Fibroblast of the conjunctiva (primary cell): ENCODE results near the gene AMIGO3.
"Not testable (repeated sequence)": the region's sequence is repeated elsewhere in the genome, so short reads cannot be mapped to it uniquely, and the experiment has no call there.

ENCODE experiments used
- DNase-seq: peaks from one replicate; pipeline ENCODE4 v3.0.0-alpha.2; 2010; ENCODE audit warnings: low read depth

Gene AMIGO3, protein sequence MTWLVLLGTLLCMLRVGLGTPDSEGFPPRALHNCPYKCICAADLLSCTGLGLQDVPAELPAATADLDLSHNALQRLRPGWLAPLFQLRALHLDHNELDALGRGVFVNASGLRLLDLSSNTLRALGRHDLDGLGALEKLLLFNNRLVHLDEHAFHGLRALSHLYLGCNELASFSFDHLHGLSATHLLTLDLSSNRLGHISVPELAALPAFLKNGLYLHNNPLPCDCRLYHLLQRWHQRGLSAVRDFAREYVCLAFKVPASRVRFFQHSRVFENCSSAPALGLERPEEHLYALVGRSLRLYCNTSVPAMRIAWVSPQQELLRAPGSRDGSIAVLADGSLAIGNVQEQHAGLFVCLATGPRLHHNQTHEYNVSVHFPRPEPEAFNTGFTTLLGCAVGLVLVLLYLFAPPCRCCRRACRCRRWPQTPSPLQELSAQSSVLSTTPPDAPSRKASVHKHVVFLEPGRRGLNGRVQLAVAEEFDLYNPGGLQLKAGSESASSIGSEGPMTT

DNA sequence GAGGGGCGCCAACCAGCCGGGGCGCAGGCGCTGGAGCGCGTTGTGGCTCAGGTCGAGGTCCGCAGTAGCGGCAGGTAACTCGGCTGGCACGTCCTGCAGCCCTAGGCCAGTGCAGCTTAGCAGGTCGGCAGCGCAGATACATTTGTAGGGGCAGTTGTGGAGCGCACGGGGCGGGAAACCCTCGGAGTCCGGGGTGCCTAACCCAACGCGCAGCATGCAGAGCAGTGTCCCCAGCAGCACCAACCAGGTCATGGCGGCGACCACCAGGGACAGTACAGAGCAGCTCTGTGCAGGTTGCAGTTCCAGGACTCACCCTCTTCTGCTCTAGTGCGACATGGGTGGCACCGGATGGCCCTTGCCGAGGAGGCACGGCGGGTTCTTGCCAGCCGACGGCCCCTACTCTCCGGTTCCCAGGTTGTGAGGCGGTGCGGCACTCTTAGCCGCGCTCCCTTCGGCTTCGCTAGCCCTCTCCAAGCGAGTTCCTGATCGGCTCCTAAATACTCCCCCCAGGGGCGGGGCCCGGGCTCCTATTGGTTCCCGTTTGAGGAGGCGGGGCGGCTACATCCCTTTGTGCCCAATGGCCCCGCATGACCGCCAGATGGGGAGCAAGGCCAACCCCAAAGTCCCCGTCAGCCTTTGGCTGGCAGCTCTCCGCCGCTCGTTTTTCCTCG lies at the start of gene AMIGO3:
Gene AMIGO3 (minus strand): TSS at position 471 of the 671 bp plus-strand sequence. CDS start 219 bp downstream, at position 252.
- DNase-seq: peak; percentile 80

DNA sequence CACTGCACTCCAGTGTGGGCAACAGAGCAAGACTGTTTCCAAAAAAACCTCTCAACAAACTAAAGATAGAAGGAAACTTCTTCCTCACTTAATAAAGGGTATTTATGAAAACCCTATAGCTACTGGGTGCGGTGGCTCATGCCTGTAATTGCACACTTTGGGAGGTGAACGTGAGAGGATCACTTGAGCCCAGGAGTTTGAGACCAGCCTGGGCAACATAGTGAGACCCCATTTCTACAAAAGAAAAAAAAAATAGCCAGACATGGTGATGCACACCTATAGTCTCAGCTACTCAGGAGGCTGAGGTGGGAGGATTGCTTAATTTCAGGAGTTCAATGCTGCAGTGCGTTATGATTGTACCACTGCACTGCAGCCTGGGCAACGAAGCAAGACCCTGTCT lies 44.5 kb upstream of the AMIGO3 start:
- DNase-seq: no peak

DNA sequence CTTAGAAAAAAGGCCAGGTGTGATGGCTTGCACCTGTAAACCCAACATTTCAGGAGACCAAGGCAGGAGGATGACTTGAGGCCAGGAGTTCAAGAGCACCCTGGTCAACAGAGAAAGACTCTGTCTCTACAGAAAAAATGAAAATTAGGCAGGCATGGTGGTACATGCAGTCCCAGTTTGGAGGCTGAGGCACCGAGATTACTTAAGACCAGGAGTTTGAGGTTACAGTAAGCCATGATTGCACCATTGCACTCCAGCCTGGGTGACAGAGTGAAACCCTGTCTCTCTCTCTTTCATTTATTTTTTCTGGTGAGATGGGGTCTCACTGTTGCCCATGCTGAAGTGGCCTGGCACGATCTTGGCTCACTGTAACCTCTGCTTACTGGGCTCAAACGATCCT lies 42.2 kb upstream of the AMIGO3 start:
- no peak for DNase-seq

DNA sequence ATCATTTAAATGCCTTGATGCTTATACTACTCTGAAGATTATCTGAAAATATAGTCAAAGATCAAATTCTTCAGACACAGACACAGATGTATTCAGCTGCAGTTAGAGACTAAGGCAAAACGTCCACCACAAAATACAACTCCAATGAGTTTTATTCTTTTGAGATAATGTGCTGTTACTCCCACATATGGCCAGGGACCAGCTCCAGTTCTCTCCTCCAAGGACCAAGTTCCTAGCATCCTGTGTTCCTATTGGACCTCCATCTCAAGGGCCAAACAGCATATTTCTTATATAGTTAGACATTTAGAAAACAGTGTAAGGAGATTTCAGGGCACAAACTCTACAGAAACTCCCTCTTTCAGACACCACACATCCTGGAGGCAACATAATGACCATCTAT lies 39.7 kb upstream of the AMIGO3 start:
- no peak for DNase-seq

DNA sequence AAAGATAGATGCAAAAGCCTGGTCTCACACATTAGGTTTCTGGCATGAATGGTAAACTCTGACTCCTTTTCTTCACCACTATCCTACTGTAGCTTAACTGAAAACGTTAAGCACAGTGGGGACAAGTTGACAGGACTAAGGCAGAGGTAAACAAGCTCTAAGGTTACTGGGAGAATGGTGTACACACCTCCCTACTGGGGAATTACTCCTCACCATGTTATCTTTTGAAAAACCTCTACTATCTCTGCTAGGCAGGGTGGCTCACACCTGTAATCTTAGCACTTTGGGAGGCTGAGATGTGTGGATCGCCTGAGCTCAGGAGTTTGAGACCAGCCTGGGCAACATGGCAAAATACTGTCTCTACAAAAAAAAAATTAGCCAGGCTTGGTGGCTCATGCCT lies 37.7 kb upstream of the AMIGO3 start:
- no peak for DNase-seq

DNA sequence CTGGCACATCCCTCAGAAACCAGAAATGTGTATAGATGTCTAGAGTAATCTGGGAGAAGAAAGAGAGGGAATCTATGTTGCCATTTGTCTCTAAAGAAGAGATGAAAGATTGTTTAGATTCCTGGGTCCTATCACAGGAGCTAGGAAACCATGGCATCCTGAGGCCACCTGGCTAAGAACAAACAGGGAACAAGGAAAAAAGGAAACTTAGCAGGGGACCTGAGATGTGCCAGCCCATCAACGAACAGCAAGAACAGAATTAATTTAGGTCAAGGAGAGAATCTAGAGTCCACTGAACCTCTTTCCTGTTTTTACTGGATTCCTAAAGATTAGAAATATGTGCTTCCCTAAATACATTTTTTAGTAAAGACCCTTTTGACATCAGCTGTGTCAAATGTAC lies 36.6 kb upstream of the AMIGO3 start:
- DNase-seq: no peak

DNA sequence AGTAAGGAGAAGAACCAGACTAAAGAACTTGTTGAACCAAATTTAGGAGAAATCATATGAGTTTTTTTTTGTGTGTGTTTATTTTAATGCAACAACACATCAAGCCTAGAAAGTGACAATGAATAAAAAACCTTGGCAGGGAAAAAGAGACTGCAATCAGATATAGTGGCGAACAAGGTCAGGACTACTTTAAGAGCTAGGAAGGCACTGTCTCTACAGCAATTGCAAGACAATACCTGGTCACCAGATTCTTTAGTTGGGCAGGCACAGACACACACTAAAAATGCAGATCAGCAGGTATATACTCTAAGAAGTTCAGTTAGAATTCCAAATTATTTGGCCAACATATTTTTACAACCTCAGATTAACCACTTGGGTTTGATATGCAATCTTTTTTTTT lies 35.1 kb upstream of the AMIGO3 start:
- no peak for DNase-seq

DNA sequence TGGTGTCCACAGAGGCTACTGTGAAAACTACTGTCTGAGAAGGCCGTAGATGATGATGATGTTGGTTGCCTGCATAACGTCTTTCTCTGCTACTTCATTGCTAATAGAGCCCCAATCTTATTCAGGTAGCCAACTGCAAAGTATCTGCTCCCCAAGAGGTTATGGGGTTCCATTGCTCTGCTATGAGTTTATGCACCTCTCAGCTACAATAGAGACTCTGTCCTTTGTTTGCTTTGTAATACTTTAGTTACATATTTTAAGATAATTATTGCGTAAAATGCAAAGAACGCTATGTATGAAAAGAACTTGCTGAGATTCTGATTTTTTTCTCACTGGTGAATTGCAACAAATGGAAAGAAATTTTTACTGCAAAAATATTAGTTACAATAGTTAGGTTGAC lies 32.0 kb upstream of the AMIGO3 start:
- no peak for DNase-seq

DNA sequence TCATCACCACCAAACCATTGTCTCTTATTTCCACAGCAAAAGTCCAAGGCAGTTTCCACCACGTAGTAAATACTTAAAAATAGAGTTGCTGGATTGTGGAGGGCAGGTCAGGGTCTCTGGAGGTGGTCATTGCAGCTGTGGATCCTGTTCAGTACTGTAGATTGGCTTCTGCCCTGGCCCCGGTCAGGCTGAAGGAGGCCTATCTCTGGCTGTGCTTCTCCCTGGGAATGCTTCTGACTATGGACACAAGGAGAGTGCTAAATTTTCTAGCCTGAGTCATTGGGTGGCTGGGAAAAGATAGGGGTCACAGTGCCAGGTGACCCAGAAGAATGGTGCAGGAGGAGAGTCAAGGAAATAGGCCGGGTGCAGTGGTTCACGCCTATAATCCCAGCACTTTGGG lies 30.6 kb upstream of the AMIGO3 start:
- DNase-seq: no peak

DNA sequence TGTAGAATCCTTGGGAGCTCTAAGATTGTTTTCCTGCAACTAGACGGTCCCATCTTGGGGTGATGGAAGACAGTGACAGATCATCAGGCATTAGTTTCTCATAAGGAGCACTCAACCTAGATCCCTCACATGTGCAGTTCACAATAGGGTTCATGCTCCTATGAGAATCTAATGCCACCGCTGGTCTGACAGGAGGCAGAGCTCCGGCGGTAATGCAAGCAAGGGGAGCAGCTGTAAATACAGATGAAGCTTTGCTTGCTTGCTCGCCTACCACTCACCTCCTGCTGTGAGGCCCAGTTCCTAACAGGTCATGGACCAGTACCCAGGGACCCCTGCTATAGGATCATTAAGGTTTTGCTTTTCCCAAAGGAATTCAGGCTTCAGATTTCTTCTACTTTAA lies 29.4 kb upstream of the AMIGO3 start:
- not testable (repeated sequence) for DNase-seq

DNA sequence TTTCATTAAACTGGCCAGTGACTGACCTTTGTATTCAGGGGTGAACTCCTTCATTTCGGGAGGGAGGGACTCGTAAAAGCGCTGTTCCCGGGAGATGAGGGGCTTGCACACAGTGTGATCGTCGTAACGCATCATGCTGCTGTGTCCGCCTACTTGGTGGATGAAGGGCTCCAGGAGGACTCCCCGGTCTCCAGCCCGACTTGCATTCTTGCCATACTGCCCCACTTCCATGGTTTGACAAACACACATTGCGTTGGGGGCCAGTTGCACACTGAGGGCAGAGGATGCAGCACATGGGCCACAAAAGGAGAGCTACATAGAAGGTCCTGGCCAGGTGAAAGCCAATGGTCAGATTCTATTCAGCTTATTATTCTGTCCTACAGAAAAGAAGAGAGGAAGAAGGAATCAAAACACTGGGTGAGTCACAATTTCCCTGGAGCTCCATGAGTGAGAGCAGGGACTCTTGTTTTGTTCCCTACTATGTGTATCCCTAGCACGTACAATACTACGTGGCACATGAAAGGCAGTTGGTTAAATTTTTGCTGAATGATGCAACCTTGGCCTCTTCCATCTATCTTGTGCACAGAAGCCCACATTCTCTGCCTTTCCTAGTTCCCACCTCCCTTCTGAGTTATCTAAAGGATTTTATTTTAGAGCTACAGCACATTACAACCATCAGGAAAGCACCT lies 28.5 kb upstream of the AMIGO3 start:
- DNase-seq: no peak

DNA sequence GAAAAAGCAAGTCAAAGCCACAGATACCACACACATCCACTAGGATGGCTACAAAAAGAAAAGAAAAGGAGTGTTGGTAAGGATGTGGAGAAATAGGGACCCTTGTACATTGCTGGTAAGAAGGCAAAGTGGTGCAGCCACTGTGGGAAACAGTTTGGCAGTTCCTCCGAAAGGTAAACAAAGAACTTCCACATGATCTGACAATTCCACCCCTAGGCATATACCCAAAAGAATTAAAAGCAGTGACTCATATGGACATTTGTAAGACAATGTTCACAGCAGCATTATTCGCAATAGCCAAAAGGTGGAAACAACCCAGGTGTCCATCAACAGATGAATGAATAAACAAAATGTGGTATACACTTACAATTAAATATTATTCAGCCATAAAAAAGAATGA lies 26.5 kb upstream of the AMIGO3 start:
- DNase-seq: no peak

DNA sequence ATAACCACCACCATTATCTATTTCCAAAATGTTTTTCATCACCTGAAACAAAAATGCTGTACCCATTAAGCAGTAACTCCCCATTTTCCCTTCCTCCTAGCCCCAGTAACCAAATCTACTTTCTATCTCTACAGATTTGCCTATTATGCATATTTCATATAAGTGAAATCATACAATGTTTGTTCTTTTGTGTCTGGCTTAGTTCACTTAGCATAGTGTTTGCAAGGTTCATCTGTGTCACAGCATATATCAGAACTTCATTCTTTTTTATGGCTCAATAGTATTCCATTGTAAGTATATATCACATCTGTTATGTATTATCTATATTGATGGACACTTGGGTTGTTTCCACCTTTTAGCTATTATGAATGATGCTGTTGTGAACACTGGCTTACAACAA lies 20.9 kb upstream of the AMIGO3 start:
- no peak for DNase-seq

DNA sequence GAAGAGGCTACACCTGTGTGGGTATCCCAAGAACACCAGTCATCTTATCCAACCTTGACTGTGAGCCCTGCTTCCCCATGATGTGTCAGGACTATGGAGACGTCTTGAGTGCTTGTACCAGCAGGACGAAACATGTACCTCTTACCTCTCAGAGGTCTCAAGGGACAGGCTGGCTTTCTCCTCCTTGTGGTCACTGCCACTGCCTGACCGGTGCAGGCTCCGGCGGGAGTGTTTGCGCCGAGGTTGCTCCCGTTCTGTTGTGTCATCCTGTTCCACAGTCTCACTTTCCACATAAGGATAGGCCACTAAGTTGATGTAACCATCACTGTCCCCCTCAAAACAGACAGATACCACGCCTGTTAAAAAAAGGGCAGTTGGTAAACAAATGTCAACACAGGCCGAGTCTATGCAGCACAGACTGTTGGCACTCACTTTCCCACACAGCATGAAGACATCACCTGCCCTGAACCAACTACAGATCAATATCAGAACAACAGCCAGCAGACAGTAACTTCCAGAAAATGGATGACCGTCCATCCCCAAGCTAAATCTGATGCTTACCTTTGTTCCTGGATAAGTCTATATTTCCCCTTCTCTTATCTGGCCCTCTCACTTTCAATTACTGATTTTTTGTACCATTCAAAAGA lies 18.7 kb upstream of the AMIGO3 start:
- DNase-seq: no peak

DNA sequence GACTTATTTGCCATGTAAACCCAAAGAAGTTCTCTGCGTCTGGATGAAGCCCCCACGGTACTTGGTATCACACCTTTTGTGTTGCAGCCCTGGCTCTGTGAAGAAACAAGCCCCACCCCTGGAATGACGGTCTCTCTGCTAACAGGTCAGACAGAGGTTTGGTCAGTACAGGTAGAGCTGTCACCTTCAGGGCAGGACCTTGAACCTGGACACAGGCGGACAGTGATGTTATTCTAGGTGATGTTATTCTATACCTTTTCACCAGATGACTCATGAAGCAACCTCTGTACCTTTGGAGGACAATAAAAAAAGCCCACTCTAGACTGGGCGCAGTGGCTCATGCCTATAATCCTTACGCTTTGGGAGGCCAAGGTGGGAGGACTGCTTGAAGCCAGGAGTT lies 15.3 kb upstream of the AMIGO3 start:
- no peak for DNase-seq

DNA sequence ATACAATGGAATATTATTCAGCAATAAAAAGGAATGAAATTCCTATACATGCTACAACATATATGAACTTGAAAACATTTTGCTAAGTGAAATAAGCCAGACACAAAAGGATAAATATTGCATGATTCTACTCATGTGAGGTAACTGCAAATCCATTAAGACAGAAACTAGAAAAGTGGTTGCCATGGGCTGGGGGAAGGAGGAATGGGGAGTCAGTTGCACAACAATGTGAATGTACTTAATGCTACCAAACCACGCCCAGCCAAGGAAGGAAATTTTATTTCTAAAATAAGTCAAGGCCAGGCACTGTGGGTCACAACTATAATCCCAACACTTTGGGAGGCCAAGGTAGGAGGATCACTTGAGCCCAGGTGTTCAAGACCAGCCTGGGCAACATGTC lies 14.1 kb upstream of the AMIGO3 start:
- DNase-seq: no peak

DNA sequence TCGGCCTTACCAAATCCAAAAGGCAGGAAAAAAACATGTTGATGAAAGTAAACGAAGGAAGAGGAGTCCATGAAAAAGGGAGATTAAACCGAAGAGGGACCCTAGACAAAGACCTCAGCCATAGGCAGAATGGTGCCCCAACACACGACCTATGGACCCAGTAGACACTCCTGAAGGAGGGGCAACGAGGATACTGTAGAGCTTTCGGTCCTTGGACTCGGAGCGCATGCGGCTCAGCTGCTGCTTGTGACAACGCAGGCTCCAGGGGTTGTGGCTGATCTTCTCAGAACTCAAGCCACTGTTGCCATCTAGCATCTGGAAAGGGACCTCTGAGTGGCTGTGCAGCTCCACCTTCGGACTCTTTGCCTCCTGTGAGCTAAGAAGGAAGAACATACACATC lies 13.1 kb upstream of the AMIGO3 start:
- DNase-seq: no peak

DNA sequence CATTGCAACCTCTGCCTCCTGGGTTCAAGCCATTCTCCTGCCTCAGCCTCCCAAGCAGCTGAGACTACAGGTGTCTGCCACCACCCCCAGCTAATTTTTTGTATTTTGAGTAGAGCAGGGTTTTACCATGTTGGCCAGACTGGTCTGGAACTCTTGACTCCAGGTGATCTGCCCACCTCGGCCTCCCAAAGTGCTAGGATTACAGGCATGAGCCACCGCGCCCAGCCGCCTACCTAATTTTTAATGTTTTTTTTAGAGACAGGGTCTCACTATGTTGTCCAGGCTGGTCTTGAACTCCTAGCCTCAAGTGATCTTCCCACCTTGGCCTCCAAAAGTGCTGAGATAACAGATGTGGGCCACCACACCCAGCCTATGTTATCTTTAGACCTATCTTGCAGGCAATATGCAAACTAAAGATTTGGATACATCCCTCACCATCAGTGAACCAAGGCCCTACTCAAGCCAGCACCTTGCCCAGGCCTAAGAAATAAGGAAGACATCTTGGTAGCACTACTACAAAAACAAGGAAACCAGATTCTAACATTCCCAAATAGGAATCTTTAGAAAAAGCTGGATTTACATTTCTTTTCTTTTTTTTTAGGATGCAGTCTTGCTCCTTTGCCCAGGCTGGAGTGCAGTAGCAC lies 10.6 kb upstream of the AMIGO3 start:
- DNase-seq: no peak

DNA sequence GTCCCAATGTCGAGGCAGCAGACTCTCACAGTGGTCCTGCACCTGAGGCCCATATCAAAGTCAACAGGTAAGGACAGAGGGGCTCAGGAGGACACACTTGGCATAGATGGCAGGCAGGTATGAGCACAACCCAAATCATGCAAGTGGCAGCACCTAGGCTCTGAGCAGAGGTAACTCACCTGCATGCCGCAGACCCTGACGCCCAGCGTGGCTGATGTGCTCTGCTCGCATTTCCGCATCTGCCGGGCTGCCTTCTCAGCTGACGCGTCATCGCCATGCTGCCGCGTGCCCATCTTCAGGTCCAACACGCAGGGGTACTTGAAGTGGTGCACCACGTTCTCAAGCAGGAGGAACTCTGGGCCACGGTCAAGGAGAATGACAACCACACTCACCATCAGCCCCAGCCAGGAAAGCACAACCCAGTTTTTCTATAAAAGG lies 8.5 kb upstream of the AMIGO3 start:
- no peak for DNase-seq

DNA sequence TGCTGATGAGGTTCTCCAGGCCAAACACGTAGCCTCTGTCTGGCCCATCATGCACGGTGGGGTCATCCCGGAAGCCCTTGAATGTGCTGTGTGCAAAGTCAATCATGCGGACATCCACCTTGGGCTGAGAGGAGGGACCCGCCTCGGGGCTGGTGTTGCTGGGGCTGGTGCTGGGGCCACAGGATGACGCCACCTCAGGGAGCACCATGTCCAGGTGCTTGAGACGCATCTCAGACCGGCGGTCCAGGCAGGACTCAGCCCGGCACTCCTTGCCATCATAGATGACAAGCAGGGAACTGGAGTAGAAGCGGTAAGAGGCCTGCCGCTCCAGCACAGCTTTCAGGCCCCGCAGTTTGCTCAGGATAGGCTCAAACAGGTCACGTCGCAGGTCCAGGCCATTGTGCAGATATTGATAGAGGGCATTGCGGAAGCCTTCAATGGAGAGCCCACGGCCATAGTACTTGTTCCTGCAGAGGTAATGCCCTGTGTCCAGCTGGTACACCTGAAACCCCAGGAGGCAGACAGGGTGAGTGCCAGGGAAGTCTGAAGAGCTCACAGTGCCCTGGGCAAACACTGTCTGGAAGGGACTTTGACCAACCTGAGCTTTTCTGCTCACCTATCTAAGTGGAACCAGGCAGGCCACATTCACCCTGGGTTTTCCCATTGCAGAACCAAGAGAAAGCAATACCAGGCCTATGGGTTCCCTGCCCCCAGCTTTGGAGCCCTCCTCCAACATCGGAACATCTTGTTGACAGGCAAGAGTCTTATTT lies 7.9 kb upstream of the AMIGO3 start:
- no peak for DNase-seq
